DOHH2 (cell line): ENCODE data around the gene TTI1.

Source experiments
- H3F3A ChIP-seq: fragments of 200-600 bp; sonication (generic), shearing (Covaris generic); 2 replicates; pipeline ENCODE4 v1.6.0; 2016; ENCODE audit warnings: antibody characterized with exemption, mild to moderate bottlenecking; ENCODE audit not compliant: control insufficient read depth, insufficient read depth
- H3K27ac ChIP-seq: fragments of 200-600 bp; sonication (generic); 2 replicates; pipeline ENCODE4 v1.5.1; 2014; ENCODE audit warnings: low read depth, mild to moderate bottlenecking, low read length, moderate library complexity
- H3K27me3 ChIP-seq: fragments of 200-600 bp; sonication (generic); 2 replicates; pipeline ENCODE4 v1.6.1; 2014; ENCODE audit warnings: mild to moderate bottlenecking, low read length, mixed read lengths; ENCODE audit not compliant: control insufficient read depth
- H3K36me3 ChIP-seq: fragments of 200-600 bp; sonication (generic); 2 replicates; pipeline ENCODE4 v1.6.1; 2014; ENCODE audit warnings: mild to moderate bottlenecking, low read length, moderate library complexity, mixed read lengths; ENCODE audit not compliant: control insufficient read depth
- H3K4me1 ChIP-seq: fragments of 200-600 bp; sonication (generic); 2 replicates; pipeline ENCODE4 v1.6.1; 2014; ENCODE audit warnings: mild to moderate bottlenecking, low read length, mixed read lengths; ENCODE audit not compliant: control insufficient read depth
- H3K4me2 ChIP-seq: fragments of 200-600 bp; sonication (generic); 2 replicates; pipeline ENCODE4 v1.6.0; 2014; ENCODE audit warnings: mild to moderate bottlenecking, low read length, moderate library complexity
- H3K4me3 ChIP-seq: fragments of 200-600 bp; sonication (generic); 2 replicates; pipeline ENCODE4 v1.5.1; 2014; ENCODE audit warnings: mild to moderate bottlenecking, low read length, mixed read lengths
- H3K79me2 ChIP-seq: fragments of 200-600 bp; sonication (generic); 2 replicates; pipeline ENCODE4 v1.6.1; 2014; ENCODE audit warnings: mild to moderate bottlenecking, low read length, mixed read lengths; ENCODE audit not compliant: control insufficient read depth
- H3K9me2 ChIP-seq: fragments of 200-600 bp; sonication (generic); replicated peaks from 2 replicates; pipeline ENCODE4 v1.6.1; 2014; ENCODE audit warnings: mild to moderate bottlenecking, low read length, mixed read lengths; ENCODE audit not compliant: control insufficient read depth
- H3K9me3 ChIP-seq: fragments of 200-600 bp; sonication (generic); 2 replicates; pipeline ENCODE4 v1.6.1; 2014; ENCODE audit warnings: antibody characterized with exemption, low read length, mixed read lengths; ENCODE audit not compliant: control insufficient read depth, insufficient read depth
- H4K20me1 ChIP-seq: fragments of 200-600 bp; sonication (generic); 2 replicates; pipeline ENCODE4 v1.6.0; 2014; ENCODE audit warnings: low read depth, mild to moderate bottlenecking, antibody characterized with exemption, low read length, moderate library complexity; ENCODE audit not compliant: control insufficient read depth, insufficient read depth
- CTCF ChIP-seq: fragments of 200-600 bp; sonication (generic); IDR thresholded peaks from one replicate; pipeline ENCODE4 v1.5.1; 2014; ENCODE audit warnings: antibody characterized with exemption, mild to moderate bottlenecking, low read depth, low read length; ENCODE audit not compliant: poor library complexity, severe bottlenecking
- EZH2phosphoT487 ChIP-seq: fragments of 200-600 bp; sonication (generic); IDR thresholded peaks from 2 replicates; pipeline ENCODE4 v1.6.1; 2017; ENCODE audit warnings: borderline replicate concordance, mild to moderate bottlenecking, antibody characterized with exemption, low read length, moderate library complexity, mixed read lengths

Gene TTI1

GRCh38 chr20:38079353-38079752 is 46.1 kb upstream of the TTI1 start:
- peaks cover 59% of the 10 kb centered on the region for H3K79me2 ChIP-seq
- H3K27me3 ChIP-seq = no peaks in the 10 kb centered on the region
- no peaks in the 10 kb centered on the region for H3K9me2 ChIP-seq
- H3K4me1 ChIP-seq = peaks cover 17% of the 10 kb centered on the region
- no peak overlapping the region for H3K4me2 ChIP-seq
- TF ChIP-seq CTCF (no peak), EZH2phosphoT487 (no peak)
- H3F3A ChIP-seq = no peaks in the 10 kb centered on the region
- no peak overlapping the region for H3K4me3 ChIP-seq
- no peak overlapping the region for H3K27ac ChIP-seq
- peaks cover 73% of the 10 kb centered on the region for H3K36me3 ChIP-seq
- no peaks in the 10 kb centered on the region for H4K20me1 ChIP-seq
- no peaks in the 10 kb centered on the region for H3K9me3 ChIP-seq

GRCh38 chr20:38078084-38078483 is 44.8 kb upstream of the TTI1 start:
- no peak overlapping the region for H3K4me2 ChIP-seq
- no peaks in the 10 kb centered on the region for H3K9me3 ChIP-seq
- H3K9me2 ChIP-seq = no peaks in the 10 kb centered on the region
- H3K27me3 ChIP-seq = no peaks in the 10 kb centered on the region
- no peaks in the 10 kb centered on the region for H3F3A ChIP-seq
- TF ChIP-seq CTCF (no peak), EZH2phosphoT487 (no peak)
- H3K36me3 ChIP-seq = peaks cover 71% of the 10 kb centered on the region
- H3K4me1 ChIP-seq = peaks cover 30% of the 10 kb centered on the region
- no peak overlapping the region for H3K4me3 ChIP-seq
- H4K20me1 ChIP-seq = no peaks in the 10 kb centered on the region; the same call in 1 of the 2 replicates
- H3K27ac ChIP-seq = no peak overlapping the region
- H3K79me2 ChIP-seq = peaks cover 66% of the 10 kb centered on the region

- H4K20me1 ChIP-seq = no peaks in the 10 kb centered on the region; the same call in 1 of the 2 replicates
- H3K36me3 ChIP-seq = peaks cover 73% of the 10 kb centered on the region
- H3K27me3 ChIP-seq = no peaks in the 10 kb centered on the region
- H3K4me1 ChIP-seq = peaks cover 30% of the 10 kb centered on the region
- H3K4me2 ChIP-seq = no peak overlapping the region
- TF ChIP-seq CTCF (no peak), EZH2phosphoT487 (no peak)
- H3K4me3 ChIP-seq = no peak overlapping the region
- peaks cover 55% of the 10 kb centered on the region for H3K79me2 ChIP-seq
- no peak overlapping the region for H3K27ac ChIP-seq
- H3K9me2 ChIP-seq = no peaks in the 10 kb centered on the region
- no peaks in the 10 kb centered on the region for H3F3A ChIP-seq
- no peaks in the 10 kb centered on the region for H3K9me3 ChIP-seq
Measured at GRCh38 chr20:38076548-38076947, 43.3 kb upstream of the TTI1 start.
